ENCODE results near the gene TCEA3. TPM values are rescaled to one million over a fixed set of nuclear protein-coding genes. Genes with fewer than 3 reads are reported as not detected.

TCEA3 gene
- total RNA-seq, 3 donors from 2014 or later (not counting 1 experiment from before 2014, with no cell fraction given) = 0.75 to 1.5 (median 0.94) TPM

DNA sequence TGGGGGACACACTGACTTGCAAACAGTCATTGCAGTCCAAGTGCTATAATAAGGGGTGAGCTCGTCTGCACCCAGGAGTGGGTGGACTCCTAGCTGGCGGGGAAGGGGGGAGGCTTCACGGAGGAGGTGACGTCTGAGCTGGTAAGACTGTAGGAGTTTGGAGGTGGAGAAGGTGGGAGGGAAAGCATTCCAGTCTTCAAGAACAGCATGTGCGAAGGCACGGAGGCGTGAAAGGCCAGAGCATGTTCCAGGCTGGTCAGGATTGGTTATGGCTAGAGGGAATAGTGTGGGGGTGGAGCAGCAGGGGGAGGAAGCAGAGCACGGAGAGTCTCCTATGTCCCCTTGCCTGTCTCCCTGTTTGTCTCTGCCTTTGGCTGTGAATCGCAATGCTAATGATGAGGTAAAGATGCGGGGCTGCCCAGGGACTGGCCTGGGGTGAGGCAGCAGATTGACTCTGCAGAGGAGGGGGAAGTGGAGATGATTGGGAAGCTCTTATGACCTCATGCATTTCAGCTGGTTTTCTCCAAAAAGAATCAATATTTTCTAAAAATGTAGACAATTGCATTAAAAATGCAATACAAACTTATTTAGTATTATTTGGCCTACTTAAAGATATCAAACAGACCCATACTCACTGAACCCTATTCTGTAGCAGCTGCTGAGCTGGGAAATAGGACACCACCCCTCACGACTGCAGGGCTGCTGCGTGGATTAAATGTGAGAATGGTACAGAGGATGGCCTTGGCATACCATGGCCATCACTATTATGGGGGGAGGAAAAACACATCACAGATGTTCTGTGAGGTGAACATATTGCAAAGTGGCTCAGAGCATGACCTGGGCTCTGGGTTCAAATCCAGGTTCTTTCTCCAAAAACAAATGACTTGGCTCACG lies 52.3 kb downstream of the TCEA3 start:
- Mint-ChIP-seq H3K36me3 (no peaks in the 10 kb centered on the region), H3K27me3 (ENCODE audit: low read depth in 2 of 2) (no peaks in the 10 kb centered on the region)

DNA sequence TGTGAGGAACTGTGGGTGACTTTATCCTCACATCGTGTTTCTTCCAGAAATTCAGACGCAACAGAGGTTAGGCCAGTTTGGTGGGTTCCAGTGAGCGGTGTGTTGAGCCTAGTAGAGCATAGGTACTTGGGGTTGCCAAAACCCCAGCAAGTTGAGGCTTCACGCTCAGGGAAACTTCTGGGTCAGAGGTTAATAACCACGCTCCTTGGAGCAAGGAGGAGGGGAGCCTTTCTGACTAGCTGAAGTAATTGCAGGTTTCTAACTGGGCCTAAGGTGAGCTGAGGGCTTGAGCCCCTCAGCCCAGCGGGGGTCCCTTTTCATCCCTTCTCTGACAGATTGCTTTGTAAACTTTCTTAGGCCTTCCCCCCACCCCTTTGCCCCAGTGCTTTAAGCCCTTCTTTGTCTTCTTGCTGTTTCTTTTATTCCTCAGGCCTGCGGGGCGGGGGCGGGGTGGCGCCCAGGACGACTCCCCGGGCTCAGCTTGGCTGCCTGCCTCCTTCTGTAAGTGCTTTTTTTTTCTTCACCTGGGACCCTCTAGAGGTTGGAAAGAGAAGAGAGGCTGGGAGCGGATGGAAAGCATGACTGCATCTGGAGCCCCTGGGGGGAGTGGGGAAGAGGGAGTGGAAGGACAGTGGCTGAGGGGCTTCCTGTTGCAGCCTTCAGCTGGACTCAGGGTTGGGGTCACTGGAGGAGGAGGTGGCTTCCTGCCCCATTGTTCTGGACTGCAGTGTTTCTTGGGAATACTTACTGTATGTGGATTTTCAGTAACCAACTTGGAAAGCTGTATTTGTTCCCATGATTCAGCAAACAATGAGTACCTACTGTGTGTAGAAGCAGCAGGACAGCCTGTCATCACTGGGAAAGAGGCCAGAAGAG lies 53.6 kb downstream of the TCEA3 start:
- H3K27ac ChIP-seq (ENCODE audit: low read length) = no peak overlapping the region
- H3K27ac Mint-ChIP-seq = no peak overlapping the region
- TF ChIP-seq, protein P1, sequence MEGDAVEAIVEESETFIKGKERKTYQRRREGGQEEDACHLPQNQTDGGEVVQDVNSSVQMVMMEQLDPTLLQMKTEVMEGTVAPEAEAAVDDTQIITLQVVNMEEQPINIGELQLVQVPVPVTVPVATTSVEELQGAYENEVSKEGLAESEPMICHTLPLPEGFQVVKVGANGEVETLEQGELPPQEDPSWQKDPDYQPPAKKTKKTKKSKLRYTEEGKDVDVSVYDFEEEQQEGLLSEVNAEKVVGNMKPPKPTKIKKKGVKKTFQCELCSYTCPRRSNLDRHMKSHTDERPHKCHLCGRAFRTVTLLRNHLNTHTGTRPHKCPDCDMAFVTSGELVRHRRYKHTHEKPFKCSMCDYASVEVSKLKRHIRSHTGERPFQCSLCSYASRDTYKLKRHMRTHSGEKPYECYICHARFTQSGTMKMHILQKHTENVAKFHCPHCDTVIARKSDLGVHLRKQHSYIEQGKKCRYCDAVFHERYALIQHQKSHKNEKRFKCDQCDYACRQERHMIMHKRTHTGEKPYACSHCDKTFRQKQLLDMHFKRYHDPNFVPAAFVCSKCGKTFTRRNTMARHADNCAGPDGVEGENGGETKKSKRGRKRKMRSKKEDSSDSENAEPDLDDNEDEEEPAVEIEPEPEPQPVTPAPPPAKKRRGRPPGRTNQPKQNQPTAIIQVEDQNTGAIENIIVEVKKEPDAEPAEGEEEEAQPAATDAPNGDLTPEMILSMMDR (IDR thresholded peaks at IDR 0.05) = no peak

More for the DNA sequence above, 52.3 kb downstream of the TCEA3 start:
- Histone ChIP-seq H3K27me3 (ENCODE audit: control insufficient read depth, insufficient read depth, low read length) (no peaks in the 10 kb centered on the region), H3K9me3 (ENCODE audit: control insufficient read depth, insufficient read depth, low read length) (no peaks in the 10 kb centered on the region), H3K27ac (ENCODE audit: low read length) (no peak overlapping the region), H3K36me3 (ENCODE audit: control insufficient read depth, insufficient read depth, low read length) (no peaks in the 10 kb centered on the region), H3K4me1 (ENCODE audit: control insufficient read depth, insufficient read depth, low read length) (peaks cover 20% of the 10 kb centered on the region), H3K4me3 (ENCODE audit: low read length) (no peak overlapping the region)
- Mint-ChIP-seq H3K9me3 (no peaks in the 10 kb centered on the region), H3K4me1 (peaks cover 22 to 30% of the 10 kb centered on the region in 2 donors), H3K27ac (no peak overlapping the region), H3K4me3 (no peak overlapping the region)
- DNase-seq = no peak
- TF ChIP-seq, protein P1 (IDR thresholded peaks at IDR 0.05) = no peak
- intact Hi-C loops (cut with micrococcal nuclease) = no loop called here
- ATAC-seq = no peak
- WGBS (ENCODE audit: insufficient coverage) = 88% methylated on average over 13 of the region's 13 CpGs

DNA sequence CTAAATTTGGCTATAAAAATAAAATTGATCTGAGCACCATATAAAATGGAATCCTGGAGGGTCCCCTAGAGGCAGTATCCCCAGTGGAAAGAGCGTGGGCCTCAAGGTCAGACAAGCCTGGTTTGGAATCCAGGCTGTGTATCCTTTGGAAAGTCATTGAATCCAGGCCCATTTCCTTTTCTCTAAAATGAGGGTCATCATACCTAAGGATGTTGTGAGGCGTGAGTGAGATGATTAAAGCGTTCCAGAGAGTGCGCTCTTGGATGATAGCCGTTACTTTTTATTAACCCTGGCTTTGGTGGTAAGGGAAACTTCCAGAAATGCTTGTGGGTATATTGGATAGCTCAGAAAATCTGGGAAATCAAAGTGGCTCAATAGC lies 54.2 kb downstream of the TCEA3 start:
- H3K27ac ChIP-seq (ENCODE audit: low read length) = no peak overlapping the region
- H3K9me3 ChIP-seq (ENCODE audit: control insufficient read depth, insufficient read depth, low read length) = no peaks in the 10 kb centered on the region
- intact Hi-C loops (cut with micrococcal nuclease) = no loop called here
- DNase-seq = no peak
- no peak for ATAC-seq
- no peaks in the 10 kb centered on the region for H3K36me3 ChIP-seq (ENCODE audit: control insufficient read depth, insufficient read depth, low read length)
- Mint-ChIP-seq H3K9me3 (no peaks in the 10 kb centered on the region), H3K27me3 (ENCODE audit: low read depth in 2 of 2) (no peaks in the 10 kb centered on the region), H3K4me3 (peak overlapping the region; percentile 95), H3K27ac (no peak overlapping the region), H3K4me1 (peaks cover 35 to 43% of the 10 kb centered on the region in 2 donors), H3K36me3 (no peaks in the 10 kb centered on the region)
- H3K27me3 ChIP-seq (ENCODE audit: control insufficient read depth, insufficient read depth, low read length) = no peaks in the 10 kb centered on the region
- TF ChIP-seq, protein P1 (IDR thresholded peaks at IDR 0.05) = no peak
- H3K4me1 ChIP-seq (ENCODE audit: control insufficient read depth, insufficient read depth, low read length) = peaks cover 21% of the 10 kb centered on the region
- H3K4me3 ChIP-seq (ENCODE audit: low read length) = no peak overlapping the region
- WGBS (ENCODE audit: insufficient coverage) = 97% methylated on average over 5 of the region's 5 CpGs

More for the DNA sequence above, 53.6 kb downstream of the TCEA3 start:
- Histone ChIP-seq H3K4me1 (ENCODE audit: control insufficient read depth, insufficient read depth, low read length) (peaks cover 21% of the 10 kb centered on the region), H3K27me3 (ENCODE audit: control insufficient read depth, insufficient read depth, low read length) (no peaks in the 10 kb centered on the region), H3K4me3 (ENCODE audit: low read length) (no peak overlapping the region), H3K36me3 (ENCODE audit: control insufficient read depth, insufficient read depth, low read length) (no peaks in the 10 kb centered on the region), H3K9me3 (ENCODE audit: control insufficient read depth, insufficient read depth, low read length) (no peaks in the 10 kb centered on the region)
- H3K4me3 Mint-ChIP-seq = peak overlapping the region; percentile 29
- no peak for DNase-seq
- H3K9me3 Mint-ChIP-seq = no peaks in the 10 kb centered on the region
- no peak for ATAC-seq
- peaks cover 34 to 42% of the 10 kb centered on the region in 2 donors for H3K4me1 Mint-ChIP-seq
- WGBS (ENCODE audit: insufficient coverage) = 77% methylated on average over 13 of the region's 13 CpGs
- intact Hi-C loops (cut with micrococcal nuclease) = no loop called here
- H3K36me3 Mint-ChIP-seq = no peaks in the 10 kb centered on the region
- H3K27me3 Mint-ChIP-seq (ENCODE audit: low read depth in 2 of 2) = no peaks in the 10 kb centered on the region
